Kidney (tissue), 14 donors: Measurements from ENCODE around the gene DDA1. TPM values are rescaled to one million over a fixed set of nuclear protein-coding genes. Genes with fewer than 3 reads are reported as not detected.

Source experiments
- DNase-seq, 5 donors: peaks; one replicate each; pipeline ENCODE4 v3.0.0-alpha.2; 2013 to 2020
- FAIRE-seq: peaks from 2 replicates; lab custom pipeline; 2012; peaks lifted over from hg19 to GRCh38; lab: Jason Lieb, UNC
- H3K27ac ChIP-seq, 2 donors: one replicate each; pipeline ENCODE4 v1.7.0; 2013; ENCODE audit warnings: low read depth in 2 of 2, low read length in 2 of 2, inconsistent platforms in 1 of 2
- H3K27me3 ChIP-seq: one replicate; pipeline ENCODE4 v1.7.1; 2013; ENCODE audit warnings: low read length, inconsistent platforms; ENCODE audit not compliant: control insufficient read depth, insufficient read depth
- H3K36me3 ChIP-seq, 3 donors: one replicate each; pipeline versions ENCODE4 v1.7.0 to v1.7.1; 2013; ENCODE audit warnings: low read length in 3 of 3, control low read depth in 1 of 3, inconsistent platforms in 1 of 3; ENCODE audit not compliant: insufficient read depth in 3 of 3, control insufficient read depth in 2 of 3
- H3K4me1 ChIP-seq, 3 donors: one replicate each; pipeline versions ENCODE4 v1.7.0 to v1.7.1; 2013; ENCODE audit warnings: low read length in 3 of 3, inconsistent platforms in 1 of 3, low read depth in 1 of 3; ENCODE audit not compliant: control insufficient read depth in 2 of 3, insufficient read depth in 2 of 3
- H3K4me3 ChIP-seq, 3 donors: one replicate each; pipeline versions ENCODE4 v1.7.0 to v1.8.1; 2013; ENCODE audit warnings: low read length in 3 of 3, control low read depth in 1 of 3, inconsistent platforms in 1 of 3
- H3K9ac ChIP-seq, 3 donors: one replicate each; pipeline versions ENCODE4 v1.7.0 to v1.7.1; 2013; ENCODE audit warnings: low read length in 3 of 3, control low read depth in 1 of 3, inconsistent platforms in 1 of 3
- H3K9me3 ChIP-seq, 3 donors: one replicate each; pipeline versions ENCODE4 v1.7.0 to v1.7.1; 2013; ENCODE audit warnings: low read length in 3 of 3, control low read depth in 1 of 3, inconsistent platforms in 1 of 3; ENCODE audit not compliant: control insufficient read depth in 2 of 3, insufficient read depth in 1 of 3
- intact Hi-C: fragments of 100-400 bp; cut with DNase I; formaldehyde crosslinking; loops from one replicate; pipeline ENCODE4 v1.11.1; 2022
- polyA plus RNA-seq: library from polyadenylated mRNA; stranded (reverse); fragments of 350-450 nt; fragmentation: Illumina TruSeq; extraction: RNeasy Lipid Tissue Mini Kit (QIAGEN cat#74804); gene quantifications from one replicate; pipeline ENCODE4 v1.2.3, GENCODE V29; 2014; ENCODE audit warnings: low read depth, low replicate concordance; ENCODE audit not compliant: insufficient read depth
- total RNA-seq: library from RNA; stranded (reverse); fragmentation: NEBNext Ultra II Directional; extraction: Animal tissue kit (Norgen Biotek cat#: 25700); gene quantifications from one replicate; pipeline ENCODE4 v1.2.1, GENCODE V29; 2021
- TF ChIP-seq, protein P1 (sequence below): IDR thresholded peaks from 3 replicates; pipeline ENCODE4 v1.5.1; 2012; ENCODE audit warnings: mild to moderate bottlenecking, moderate library complexity, borderline replicate concordance; ENCODE audit not compliant: insufficient read depth; ENCODE audit errors: extremely low read depth
- donor health status: control.
- donor health status: control.
- donor health status: control.
- donor health status: control.
- donor health status: control.
- donor health status: DM: yes; HTN: yes; CAD: no.
- donor health status: Normal renal cell carcinoma (clear cell type).

Gene DDA1
- total and polyA plus RNA-seq, 2 donors from 2014 or later: 27.7 to 35.9 TPM

DNA sequence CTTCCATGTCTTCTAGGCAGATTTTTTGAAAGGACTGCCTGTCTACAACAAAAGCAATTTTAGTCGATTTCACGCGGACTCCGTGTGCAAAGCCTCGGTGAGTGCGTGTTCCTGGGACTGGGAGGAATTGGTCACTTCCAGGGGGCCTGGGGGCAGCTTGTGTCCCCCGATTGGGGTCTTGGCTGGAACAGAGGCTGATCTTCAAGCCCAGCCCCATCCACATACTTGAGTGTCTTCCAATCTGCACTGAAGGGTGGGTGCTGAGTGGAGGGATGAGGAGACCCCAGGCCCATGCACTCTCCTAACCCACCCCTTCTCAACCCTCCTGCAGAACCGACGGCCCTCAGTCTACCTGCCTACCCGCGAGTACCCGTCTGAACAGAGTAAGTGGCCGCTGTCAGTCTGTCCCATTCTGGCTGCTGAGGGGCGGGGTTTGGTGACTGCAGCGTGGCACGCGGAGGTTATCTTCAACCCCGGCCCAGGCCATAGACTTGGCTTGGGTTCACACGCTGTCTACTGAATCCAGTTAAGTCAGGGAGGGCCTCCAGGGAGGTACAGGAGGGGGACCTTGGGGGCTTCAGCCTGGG, 4.7 kb downstream of the DDA1 start:
- H3K9ac ChIP-seq: no peak overlapping the region
- no peak overlapping the region for H3K27ac ChIP-seq
- peaks cover 0 to 17% (median 4%) of the 10 kb centered on the region in 3 donors for H3K36me3 ChIP-seq
- intact Hi-C loops: no loop called here
- no peaks in the 10 kb centered on the region for H3K27me3 ChIP-seq
- DNase-seq: no peak
- TF ChIP-seq, protein P1, sequence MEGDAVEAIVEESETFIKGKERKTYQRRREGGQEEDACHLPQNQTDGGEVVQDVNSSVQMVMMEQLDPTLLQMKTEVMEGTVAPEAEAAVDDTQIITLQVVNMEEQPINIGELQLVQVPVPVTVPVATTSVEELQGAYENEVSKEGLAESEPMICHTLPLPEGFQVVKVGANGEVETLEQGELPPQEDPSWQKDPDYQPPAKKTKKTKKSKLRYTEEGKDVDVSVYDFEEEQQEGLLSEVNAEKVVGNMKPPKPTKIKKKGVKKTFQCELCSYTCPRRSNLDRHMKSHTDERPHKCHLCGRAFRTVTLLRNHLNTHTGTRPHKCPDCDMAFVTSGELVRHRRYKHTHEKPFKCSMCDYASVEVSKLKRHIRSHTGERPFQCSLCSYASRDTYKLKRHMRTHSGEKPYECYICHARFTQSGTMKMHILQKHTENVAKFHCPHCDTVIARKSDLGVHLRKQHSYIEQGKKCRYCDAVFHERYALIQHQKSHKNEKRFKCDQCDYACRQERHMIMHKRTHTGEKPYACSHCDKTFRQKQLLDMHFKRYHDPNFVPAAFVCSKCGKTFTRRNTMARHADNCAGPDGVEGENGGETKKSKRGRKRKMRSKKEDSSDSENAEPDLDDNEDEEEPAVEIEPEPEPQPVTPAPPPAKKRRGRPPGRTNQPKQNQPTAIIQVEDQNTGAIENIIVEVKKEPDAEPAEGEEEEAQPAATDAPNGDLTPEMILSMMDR: no peak
- H3K9me3 ChIP-seq: no peaks in the 10 kb centered on the region
- H3K4me1 ChIP-seq: peaks cover 0 to 16% (median 6%) of the 10 kb centered on the region in 3 donors
- no peak overlapping the region for H3K4me3 ChIP-seq
- FAIRE-seq: no peak

DNA sequence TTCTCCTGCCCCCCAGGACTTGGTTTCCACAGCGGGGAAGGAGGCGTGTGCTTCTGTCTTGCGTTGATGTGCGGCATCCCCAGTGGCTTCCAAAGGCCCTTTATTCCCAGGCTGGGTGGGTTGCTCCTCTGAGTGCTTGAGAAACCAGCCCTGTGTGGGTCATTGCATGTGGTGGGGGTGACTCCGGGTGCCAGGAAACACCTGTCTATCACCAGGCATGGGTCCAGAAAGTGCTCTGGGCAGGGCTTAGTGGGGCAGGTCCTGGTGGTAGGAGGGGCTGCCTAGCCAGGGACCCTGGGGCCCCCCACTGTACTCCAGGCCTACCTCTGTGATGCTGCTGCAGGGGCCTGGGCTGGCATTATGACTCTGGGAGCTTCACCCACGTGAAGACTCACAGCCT, 9.6 kb downstream of the DDA1 start:
- TF ChIP-seq, protein P1: no peak
- Histone ChIP-seq H3K36me3 (peaks cover 0 to 16% (median 9%) of the 10 kb centered on the region in 3 donors), H3K9me3 (no peaks in the 10 kb centered on the region), H3K27me3 (no peaks in the 10 kb centered on the region), H3K4me3 (no peak overlapping the region), H3K27ac (no peak overlapping the region), H3K4me1 (no peaks in the 10 kb centered on the region), H3K9ac (no peak overlapping the region)
- intact Hi-C loops: no loop called here
- FAIRE-seq (no peak), DNase-seq (no peak)

DNA sequence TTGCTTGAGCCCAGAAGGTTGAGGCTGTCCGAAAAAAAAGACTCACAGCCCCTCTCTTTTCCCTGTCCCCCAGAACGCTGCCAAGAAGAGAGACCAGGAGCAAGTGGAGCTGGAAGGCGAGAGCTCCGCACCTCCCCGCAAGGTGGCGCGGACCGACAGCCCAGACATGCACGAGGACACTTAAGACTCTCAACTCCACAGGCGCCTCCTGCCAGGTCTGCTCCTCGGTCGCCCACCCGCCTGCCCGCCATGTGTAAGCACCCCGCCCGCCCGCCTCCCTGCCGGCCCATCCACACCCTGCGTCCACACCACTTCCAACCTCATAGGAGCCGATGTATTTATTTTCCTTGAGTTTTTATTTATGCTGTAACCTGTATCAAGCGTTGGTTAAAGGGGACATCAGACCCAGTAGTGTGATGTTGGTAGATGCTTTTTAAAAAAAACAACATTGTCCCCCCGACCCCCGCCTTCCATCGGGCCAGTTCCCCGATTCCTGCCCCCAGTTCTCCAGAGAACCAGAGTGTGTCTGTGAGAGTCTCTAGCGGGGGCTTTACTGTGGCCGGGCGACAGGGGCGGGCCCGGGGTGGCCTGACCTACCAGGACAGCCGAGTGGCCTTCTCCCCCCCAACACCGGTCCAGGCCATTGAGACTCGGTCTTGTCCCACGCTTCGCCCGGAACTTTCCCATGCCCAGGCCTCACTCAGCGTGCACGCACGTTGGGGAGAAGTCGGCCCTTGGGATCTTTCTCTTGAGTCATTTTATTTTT, 10.3 kb downstream of the DDA1 start:
- no peak for FAIRE-seq
- Histone ChIP-seq H3K4me3 (no peak overlapping the region), H3K27ac (no peak overlapping the region), H3K9ac (no peak overlapping the region), H3K27me3 (no peaks in the 10 kb centered on the region), H3K4me1 (no peaks in the 10 kb centered on the region), H3K36me3 (peaks cover 0 to 9% (median 7%) of the 10 kb centered on the region in 3 donors), H3K9me3 (no peaks in the 10 kb centered on the region)
- intact Hi-C loops: no loop called here
- no peak for DNase-seq
- TF ChIP-seq, protein P1: no peak
